Activated naive CD4-positive, alpha-beta T cell treated with Interleukin-2 at 50 U/mL for 16 hours (primary cell): ENCODE results near the gene FOXP4.

Experiments used
- DNase-seq: peaks from one replicate; pipeline ENCODE4 v3.0.0-alpha.2; 2020

Gene FOXP4

GRCh38 chr6:41522780-41523548 lies 23.2 kb upstream of the FOXP4 start:
- DNase-seq: no peak

DNA sequence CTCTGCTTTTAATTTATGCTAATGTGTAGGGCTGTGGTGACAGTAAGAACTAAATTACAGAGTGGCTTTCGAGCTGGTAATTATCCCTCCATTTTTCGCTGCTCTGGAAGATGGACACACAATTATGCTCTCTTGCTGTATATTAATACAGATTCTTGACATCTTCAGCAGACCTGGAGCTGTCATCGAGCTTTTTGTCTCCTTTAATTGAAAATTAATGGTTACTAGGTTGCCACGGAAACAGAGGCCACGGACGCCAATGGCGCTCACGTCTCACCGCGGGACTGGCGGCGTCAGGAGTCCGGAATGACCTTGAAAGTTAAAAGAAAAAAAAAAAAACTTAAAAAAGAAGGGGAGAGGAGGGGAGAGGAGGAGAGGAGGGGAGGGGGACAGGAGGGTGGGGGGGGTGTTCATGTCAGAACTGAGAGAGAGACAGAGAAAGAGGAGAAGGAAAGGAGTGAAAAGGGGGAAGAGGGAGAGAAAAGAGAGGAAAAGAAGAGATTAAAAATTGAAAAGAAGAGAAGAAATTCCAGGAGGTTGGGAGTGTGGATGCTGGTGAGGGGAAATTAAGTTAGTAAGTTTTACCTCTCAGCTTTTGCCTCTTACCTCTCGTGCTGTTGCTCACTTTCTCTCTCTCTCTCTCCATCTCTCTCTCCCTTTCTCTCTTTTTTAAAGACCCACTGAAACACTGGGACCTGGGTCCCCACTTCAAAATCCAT lies 22.1 kb upstream of the FOXP4 start:
- no peak for DNase-seq

- DNase-seq: no peak
Observed at GRCh38 chr6:41524634-41525011, 21.6 kb upstream of the FOXP4 start.

DNA sequence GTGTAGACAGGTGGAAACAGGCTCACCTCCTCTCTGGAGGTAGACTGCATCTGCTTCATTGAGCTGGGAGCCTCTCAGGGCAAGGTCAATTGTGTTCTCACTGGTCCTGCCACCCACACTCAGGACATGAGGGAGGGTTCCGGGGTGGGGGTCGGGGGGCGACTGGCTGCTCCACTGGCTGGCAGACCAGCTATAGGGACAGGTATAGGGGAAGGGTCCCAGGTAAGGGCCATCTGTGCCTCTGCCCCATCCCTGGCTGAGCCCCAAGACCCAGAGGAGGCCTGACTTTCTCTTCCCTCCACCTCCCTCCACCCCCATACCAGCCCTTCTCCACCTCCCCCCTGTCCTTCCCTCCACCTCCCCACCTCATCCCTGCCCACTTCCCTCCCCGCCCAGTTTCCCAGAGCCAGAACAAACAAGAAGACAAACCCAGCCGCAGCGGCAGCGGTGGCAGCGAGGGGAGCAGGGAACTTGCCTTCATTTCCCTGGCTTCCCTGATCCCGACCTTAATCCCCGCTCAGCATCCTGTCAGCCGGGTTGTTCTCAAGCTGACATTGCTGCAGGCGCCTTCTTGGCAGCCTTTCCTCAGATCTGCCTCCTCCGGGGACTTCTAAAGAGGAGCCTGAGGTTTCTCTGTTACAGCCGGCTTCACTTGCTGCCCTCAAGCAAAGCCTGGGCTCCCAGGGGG lies 18.3 kb upstream of the FOXP4 start:
- no peak for DNase-seq

DNA sequence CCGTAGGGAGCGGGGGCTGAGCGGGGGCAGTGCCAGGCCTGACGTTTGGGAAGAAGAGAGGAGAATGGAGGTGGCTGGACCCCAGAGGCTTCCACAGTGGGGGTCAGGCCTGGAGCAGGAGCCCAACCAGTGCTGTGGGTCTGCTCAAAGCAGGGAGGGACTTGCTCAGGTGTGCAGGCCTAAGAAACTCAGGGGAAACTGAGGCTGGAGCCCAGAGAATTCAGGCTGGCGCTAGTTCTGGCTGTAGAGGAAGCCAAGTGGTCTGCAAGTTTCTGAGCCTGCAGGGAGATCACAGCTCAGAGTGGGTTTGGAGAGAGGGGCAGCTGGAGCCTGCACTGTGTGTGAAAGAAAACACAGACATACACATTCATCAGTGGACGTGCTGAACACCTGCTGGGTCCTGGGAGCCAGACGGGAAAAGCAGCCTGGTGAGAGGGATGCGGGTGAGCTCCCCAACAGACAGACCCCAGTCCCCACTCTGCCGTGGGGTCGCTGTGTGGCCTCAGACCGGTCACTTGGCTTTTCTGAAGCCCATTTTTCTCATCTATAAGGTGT lies 17.7 kb upstream of the FOXP4 start:
- no peak for DNase-seq

- no peak for DNase-seq
Observed at GRCh38 chr6:41529049-41529448, 17.1 kb upstream of the FOXP4 start.

- no peak for DNase-seq
Observed at GRCh38 chr6:41529970-41530369, 16.2 kb upstream of the FOXP4 start.

- DNase-seq: no peak
Observed at GRCh38 chr6:41530476-41530875, 15.7 kb upstream of the FOXP4 start.

DNA sequence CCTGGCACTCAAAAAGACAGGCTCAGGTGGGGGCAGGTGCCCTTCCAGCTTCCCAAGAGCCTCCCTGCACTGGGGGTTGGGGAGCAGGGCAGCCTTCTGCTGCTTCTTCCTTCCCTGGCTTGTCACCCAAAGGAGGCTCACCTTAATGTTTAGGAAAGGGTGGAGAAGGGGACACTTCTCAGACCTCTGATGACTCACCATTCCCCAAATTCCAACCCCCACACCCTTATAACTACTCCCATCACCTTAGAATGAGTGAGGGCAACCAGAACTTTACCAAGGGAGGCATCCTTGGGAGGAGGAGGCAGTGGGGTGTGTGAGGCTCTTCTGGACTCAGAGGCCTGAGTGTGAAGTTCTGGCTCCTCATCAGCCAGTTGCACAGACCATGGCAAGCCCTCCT lies 15.2 kb upstream of the FOXP4 start:
- DNase-seq: no peak

GRCh38 chr6:41531591-41532582 lies 14.3 kb upstream of the FOXP4 start:
- DNase-seq: peak; percentile 84

DNA sequence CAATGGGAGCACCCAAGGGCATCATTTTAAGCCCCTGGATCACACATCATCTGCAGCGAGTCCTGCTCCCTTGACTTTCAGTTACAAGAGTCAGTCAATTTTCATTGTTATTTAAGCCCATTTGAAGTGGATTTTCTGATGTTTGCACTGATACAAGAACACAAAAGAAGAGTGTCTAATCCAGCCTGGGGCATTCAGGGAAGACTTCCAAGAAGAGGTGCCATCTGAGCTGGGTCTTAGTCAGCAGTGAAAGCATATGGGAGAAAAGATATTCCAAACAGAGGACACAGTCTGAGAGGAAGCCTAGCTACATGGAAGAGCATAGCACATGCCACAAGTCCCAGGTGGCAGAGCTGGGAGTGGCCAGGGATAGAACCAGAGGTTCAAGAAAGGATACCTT lies 10.4 kb upstream of the FOXP4 start:
- DNase-seq: no peak

- no peak for DNase-seq
Observed at GRCh38 chr6:41536795-41537758, 9.1 kb upstream of the FOXP4 start.

DNA sequence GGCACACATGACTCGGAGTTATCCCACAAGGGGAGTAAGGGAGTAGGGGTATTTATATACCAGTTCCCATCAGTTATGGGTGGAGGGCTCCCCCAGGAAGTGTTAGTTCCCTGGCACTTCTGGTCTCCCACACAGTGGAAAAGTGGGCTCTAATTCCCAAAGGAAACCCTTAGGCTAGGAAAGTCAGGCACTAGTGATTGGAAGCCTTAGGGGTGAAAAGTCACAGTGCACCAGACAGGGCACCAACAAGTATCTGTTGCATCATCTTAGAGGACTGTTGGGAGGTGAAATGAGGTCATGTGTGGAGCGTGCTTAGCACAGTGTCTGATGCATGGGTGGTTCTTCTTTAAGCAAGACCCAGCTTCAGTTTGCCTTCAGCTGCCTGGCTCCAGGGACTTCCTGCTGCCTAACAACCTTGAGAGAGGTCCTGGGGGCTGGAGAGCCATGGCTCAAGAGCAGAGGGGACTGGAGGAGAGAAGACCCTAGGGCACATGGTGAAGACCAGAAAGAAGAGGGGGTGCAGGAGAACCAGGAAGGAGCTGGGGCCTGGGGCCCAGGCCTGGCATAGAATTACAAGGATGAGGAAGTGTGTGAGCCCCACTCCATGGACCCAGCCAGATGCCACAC lies 7.5 kb upstream of the FOXP4 start:
- DNase-seq: no peak

DNA sequence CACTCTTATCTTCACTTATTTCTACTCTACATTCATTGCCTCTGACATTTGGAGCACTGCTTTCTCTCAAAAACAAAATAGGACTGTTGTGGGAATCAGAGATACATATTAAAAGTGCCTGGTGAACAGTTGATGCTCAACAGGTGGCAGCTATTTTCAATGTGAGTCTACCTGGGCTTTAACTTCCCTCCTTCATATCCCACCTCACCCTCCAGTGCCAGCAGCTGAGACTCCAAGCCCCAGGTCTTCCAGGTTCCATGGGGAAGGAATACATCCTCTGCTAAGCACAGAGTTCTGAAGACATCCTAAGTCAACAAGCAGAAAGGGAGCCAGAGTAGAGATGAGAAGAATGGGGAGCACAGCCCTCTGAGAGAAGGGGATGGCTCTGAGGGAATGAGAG lies 7.0 kb upstream of the FOXP4 start:
- DNase-seq: no peak

- DNase-seq: no peak
Observed at GRCh38 chr6:41541364-41541763, 4.8 kb upstream of the FOXP4 start.

GRCh38 chr6:41543087-41543486 lies 3.1 kb upstream of the FOXP4 start:
- DNase-seq: no peak

GRCh38 chr6:41545247-41545702 lies 906 bp upstream of the FOXP4 start:
- DNase-seq: no peak

DNA sequence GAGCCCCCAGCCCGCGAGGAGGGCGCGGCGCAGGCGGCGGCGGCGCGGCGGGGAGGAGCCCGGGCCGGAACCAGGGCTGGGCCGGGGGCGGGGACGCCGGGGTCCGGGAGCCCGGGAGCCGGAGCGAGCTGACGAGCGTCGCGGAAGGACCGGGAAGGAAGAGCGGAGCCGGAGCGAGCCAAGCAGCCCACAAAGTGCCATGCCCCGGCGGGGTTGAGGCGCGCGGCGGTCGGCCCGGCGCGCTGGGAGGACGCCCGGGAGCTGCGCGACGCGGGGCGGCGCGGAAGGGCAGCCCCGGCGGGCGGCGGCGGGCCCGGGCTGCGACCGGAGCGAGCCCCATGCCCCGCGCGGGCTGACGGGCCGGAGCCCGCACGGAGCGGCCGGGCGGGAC lies 289 bp downstream of the FOXP4 start:
- DNase-seq: no peak

GRCh38 chr6:41546866-41547798 lies 951 bp downstream of the FOXP4 start:
- DNase-seq: peak; percentile 41

DNA sequence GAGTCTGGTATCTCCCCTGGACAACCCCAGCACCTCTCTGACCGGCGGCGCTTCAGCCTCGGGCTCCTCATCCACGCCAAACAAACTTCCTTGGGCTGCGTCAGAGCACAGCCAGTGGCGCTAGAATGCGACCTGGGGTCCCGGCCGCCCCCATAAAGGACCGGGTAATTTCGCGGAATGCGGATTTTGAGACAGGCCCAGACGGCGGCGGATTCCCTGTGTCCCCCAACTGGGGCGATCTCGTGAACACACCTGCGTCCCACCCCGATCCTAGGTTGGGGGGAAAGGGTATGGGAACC lies 1.6 kb downstream of the FOXP4 start:
- DNase-seq: no peak
